MM.1S (cell line): ENCODE results near the gene GAS7.

Experiments
- DNase-seq: peaks from one replicate; pipeline ENCODE4 v3.0.0-alpha.2; 2015
- H2AFZ ChIP-seq: fragments of 300-600 bp; sonication (generic); 2 replicates; pipeline ENCODE4 v1.6.0; 2016; ENCODE audit warnings: antibody characterized with exemption, low read length
- H3F3A ChIP-seq: fragments of 300-600 bp; sonication (generic); 2 replicates; pipeline ENCODE4 v1.6.1; 2016; ENCODE audit warnings: mild to moderate bottlenecking, antibody characterized with exemption, low read length, moderate library complexity, mixed read lengths; ENCODE audit not compliant: insufficient read depth
- H3K27ac ChIP-seq: fragments of 300-600 bp; sonication (generic); 2 replicates; pipeline ENCODE4 v1.5.1; 2016; ENCODE audit warnings: mild to moderate bottlenecking, low read length
- H3K27me3 ChIP-seq: fragments of 300-600 bp; sonication (generic); replicated peaks from 2 replicates; pipeline ENCODE4 v1.6.0; 2016; ENCODE audit warnings: low read length; ENCODE audit not compliant: insufficient read depth
- H3K36me3 ChIP-seq: fragments of 300-600 bp; sonication (generic); replicated peaks from 2 replicates; pipeline ENCODE4 v1.6.1; 2016; ENCODE audit warnings: mild to moderate bottlenecking, low read length, mixed read lengths; ENCODE audit not compliant: insufficient read depth
- H3K4me1 ChIP-seq: fragments of 300-600 bp; sonication (generic); 2 replicates; pipeline ENCODE4 v1.6.1; 2016; ENCODE audit warnings: low read length, mixed read lengths
- H3K4me2 ChIP-seq: fragments of 300-600 bp; sonication (generic); 2 replicates; pipeline ENCODE4 v1.6.0; 2016; ENCODE audit warnings: low read depth, low read length
- H3K4me3 ChIP-seq: fragments of 300-600 bp; sonication (generic); 2 replicates; pipeline ENCODE4 v1.5.1; 2016; ENCODE audit warnings: low read length, mixed read lengths
- H3K79me2 ChIP-seq: fragments of 300-600 bp; sonication (generic); 2 replicates; pipeline ENCODE4 v1.6.1; 2016; ENCODE audit warnings: mixed run types, low read length, mixed read lengths
- H3K9ac ChIP-seq: fragments of 300-600 bp; sonication (generic); 2 replicates; pipeline ENCODE4 v1.6.1; 2016; ENCODE audit warnings: low read length, mixed read lengths
- H3K9me2 ChIP-seq: fragments of 300-600 bp; sonication (generic); replicated peaks from 2 replicates; pipeline ENCODE4 v1.6.1; 2016; ENCODE audit warnings: mild to moderate bottlenecking, low read length, mixed read lengths; ENCODE audit not compliant: insufficient read depth
- H3K9me3 ChIP-seq: fragments of 300-600 bp; sonication (generic); replicated peaks from 2 replicates; pipeline ENCODE4 v1.6.1; 2016; ENCODE audit warnings: mild to moderate bottlenecking, low read length, mixed read lengths; ENCODE audit not compliant: insufficient read depth
- H4K20me1 ChIP-seq: fragments of 300-600 bp; sonication (generic); 2 replicates; pipeline ENCODE4 v1.6.1; 2016; ENCODE audit warnings: mild to moderate bottlenecking, low read length, moderate library complexity, mixed read lengths; ENCODE audit not compliant: insufficient read depth
- CTCF ChIP-seq: fragments of 300-600 bp; sonication (generic); IDR thresholded peaks from 2 replicates; pipeline ENCODE4 v1.5.1; 2016; ENCODE audit warnings: antibody characterized with exemption, low read length, mixed read lengths
- EZH2 ChIP-seq: fragments of 300-600 bp; sonication (generic); optimal IDR thresholded peaks from 2 replicates; pipeline ENCODE3; 2017; ENCODE audit warnings: low read depth, mild to moderate bottlenecking, antibody characterized with exemption, low read length, mixed read lengths
- EZH2phosphoT487 ChIP-seq: fragments of 300-600 bp; sonication (generic); IDR thresholded peaks from 2 replicates; pipeline ENCODE4 v1.6.1; 2018; ENCODE audit warnings: antibody characterized with exemption, low read length

The GAS7 gene

GRCh38 chr17:10233161-10233560, 34.8 kb upstream of the GAS7 start:
- H3K4me2 ChIP-seq = no peak overlapping the region
- H2AFZ ChIP-seq = no peak overlapping the region
- no peaks in the 10 kb centered on the region for H3K36me3 ChIP-seq
- H3K9ac ChIP-seq = no peak overlapping the region
- no peaks in the 10 kb centered on the region for H3K9me3 ChIP-seq
- no peaks in the 10 kb centered on the region for H3F3A ChIP-seq
- no peaks in the 10 kb centered on the region for H3K4me1 ChIP-seq
- no peak overlapping the region for H3K4me3 ChIP-seq
- no peaks in the 10 kb centered on the region for H3K27me3 ChIP-seq
- H3K9me2 ChIP-seq = no peaks in the 10 kb centered on the region
- no peak for TF ChIP-seq EZH2phosphoT487
- TF ChIP-seq EZH2 = no peak
- TF ChIP-seq CTCF = no peak
- no peaks in the 10 kb centered on the region for H4K20me1 ChIP-seq
- H3K27ac ChIP-seq = no peak overlapping the region
- no peaks in the 10 kb centered on the region for H3K79me2 ChIP-seq
- DNase-seq = no peak

- TF ChIP-seq CTCF (no peak), EZH2phosphoT487 (no peak), EZH2 (no peak)
- Histone ChIP-seq H3F3A (no peaks in the 10 kb centered on the region), H3K9me3 (no peaks in the 10 kb centered on the region), H4K20me1 (no peaks in the 10 kb centered on the region), H3K4me2 (no peak overlapping the region), H3K9ac (no peak overlapping the region), H3K9me2 (no peaks in the 10 kb centered on the region), H3K27me3 (no peaks in the 10 kb centered on the region), H3K36me3 (no peaks in the 10 kb centered on the region), H3K4me3 (no peak overlapping the region), H3K4me1 (no peaks in the 10 kb centered on the region), H3K27ac (no peak overlapping the region), H2AFZ (no peak overlapping the region), H3K79me2 (no peaks in the 10 kb centered on the region)
- DNase-seq = no peak
Measured at GRCh38 chr17:10229181-10229580, 30.8 kb upstream of the GAS7 start.

GRCh38 chr17:10226930-10227695, 28.7 kb upstream of the GAS7 start:
- H3K4me3 ChIP-seq = no peak overlapping the region
- H3K9me2 ChIP-seq = no peaks in the 10 kb centered on the region
- H3K4me1 ChIP-seq = no peaks in the 10 kb centered on the region
- H4K20me1 ChIP-seq = no peaks in the 10 kb centered on the region
- peak; percentile 71 for TF ChIP-seq CTCF
- no peak for TF ChIP-seq EZH2phosphoT487
- no peak for TF ChIP-seq EZH2
- no peak overlapping the region for H3K9ac ChIP-seq
- H3K36me3 ChIP-seq = no peaks in the 10 kb centered on the region
- DNase-seq = peak; percentile 19
- H3K79me2 ChIP-seq = no peaks in the 10 kb centered on the region
- no peak overlapping the region for H3K27ac ChIP-seq
- no peak overlapping the region for H3K4me2 ChIP-seq
- no peaks in the 10 kb centered on the region for H3F3A ChIP-seq
- no peaks in the 10 kb centered on the region for H3K27me3 ChIP-seq
- H2AFZ ChIP-seq = no peak overlapping the region
- H3K9me3 ChIP-seq = no peaks in the 10 kb centered on the region
